Right forelimb (tissue), 1 donor: ENCODE results near the gene SLC39A6.
"Not testable (repeated sequence)": the region's sequence is repeated elsewhere in the genome, so short reads cannot be mapped to it uniquely, and the experiment has no call there.

Source experiments
- DNase-seq: peaks from one replicate; pipeline ENCODE4 v3.0.0-alpha.2; 2018

SLC39A6 gene, protein sequence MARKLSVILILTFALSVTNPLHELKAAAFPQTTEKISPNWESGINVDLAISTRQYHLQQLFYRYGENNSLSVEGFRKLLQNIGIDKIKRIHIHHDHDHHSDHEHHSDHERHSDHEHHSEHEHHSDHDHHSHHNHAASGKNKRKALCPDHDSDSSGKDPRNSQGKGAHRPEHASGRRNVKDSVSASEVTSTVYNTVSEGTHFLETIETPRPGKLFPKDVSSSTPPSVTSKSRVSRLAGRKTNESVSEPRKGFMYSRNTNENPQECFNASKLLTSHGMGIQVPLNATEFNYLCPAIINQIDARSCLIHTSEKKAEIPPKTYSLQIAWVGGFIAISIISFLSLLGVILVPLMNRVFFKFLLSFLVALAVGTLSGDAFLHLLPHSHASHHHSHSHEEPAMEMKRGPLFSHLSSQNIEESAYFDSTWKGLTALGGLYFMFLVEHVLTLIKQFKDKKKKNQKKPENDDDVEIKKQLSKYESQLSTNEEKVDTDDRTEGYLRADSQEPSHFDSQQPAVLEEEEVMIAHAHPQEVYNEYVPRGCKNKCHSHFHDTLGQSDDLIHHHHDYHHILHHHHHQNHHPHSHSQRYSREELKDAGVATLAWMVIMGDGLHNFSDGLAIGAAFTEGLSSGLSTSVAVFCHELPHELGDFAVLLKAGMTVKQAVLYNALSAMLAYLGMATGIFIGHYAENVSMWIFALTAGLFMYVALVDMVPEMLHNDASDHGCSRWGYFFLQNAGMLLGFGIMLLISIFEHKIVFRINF

DNA sequence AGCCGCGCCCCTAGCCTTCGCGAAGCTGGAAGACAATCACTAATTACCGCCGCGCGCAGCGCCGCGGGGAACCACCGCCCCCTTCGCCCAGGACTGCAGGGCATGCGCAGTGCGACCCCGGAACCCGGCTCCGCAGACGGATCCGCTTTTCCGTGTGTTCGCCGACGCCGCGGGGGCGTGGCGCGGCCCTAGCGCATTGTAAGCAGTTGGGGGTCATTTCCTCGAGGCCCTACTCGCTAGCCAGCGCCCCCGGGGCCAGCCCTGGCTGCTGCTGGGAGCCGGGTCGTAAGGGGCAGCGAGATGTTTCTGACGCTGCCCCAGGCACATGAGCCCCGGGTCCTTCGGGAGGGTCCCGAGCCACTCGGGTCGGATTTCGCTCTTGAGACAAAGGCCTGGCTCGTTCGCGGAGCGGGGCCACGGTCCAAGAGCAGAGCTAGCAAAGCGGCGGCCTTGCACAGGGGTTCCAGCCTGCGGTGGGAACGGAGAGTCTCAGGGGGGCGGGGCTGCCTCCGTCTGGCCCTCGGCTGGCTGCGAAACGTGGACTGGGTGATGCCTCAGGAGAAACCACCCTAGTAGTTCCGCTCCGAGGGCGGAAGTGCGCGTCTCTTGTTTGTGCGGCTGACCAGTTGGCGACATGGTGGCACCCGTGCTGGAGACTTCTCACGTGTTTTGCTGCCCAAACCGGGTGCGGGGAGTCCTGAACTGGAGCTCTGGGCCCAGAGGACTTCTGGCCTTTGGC lies at the start of gene SLC39A6, which contains the start of gene ELP2:
Gene SLC39A6, minus strand, starts transcription at position 41 of the 739 bp plus-strand sequence. CDS start 2,333 bp downstream, outside the sequence.
Gene ELP2, plus strand, starts transcription at position 600 of the 739 bp plus-strand sequence. Its CDS starts 35 bp downstream, at position 635.
- DNase-seq, result peak; percentile 97

DNA sequence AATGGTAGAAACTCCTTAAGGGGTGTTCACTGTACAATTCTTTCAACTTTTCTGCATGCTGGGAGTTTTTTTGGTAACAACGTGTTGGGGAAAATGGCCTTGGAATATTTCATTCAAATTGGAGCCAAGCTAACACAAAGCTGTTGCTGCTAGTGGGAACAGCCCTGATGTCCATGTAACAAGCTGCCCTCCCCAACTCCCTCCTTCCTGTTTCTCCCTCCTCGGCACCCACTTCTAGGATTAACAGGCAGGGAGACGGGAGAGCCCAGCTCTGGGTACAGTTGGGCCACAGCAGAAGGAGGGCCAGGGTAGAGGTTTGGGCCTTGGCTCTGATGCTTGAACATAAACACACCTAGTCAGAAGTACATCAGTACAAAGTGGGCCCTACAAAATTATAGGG lies 48.8 kb upstream of the SLC39A6 start:
- DNase-seq, result no peak

DNA sequence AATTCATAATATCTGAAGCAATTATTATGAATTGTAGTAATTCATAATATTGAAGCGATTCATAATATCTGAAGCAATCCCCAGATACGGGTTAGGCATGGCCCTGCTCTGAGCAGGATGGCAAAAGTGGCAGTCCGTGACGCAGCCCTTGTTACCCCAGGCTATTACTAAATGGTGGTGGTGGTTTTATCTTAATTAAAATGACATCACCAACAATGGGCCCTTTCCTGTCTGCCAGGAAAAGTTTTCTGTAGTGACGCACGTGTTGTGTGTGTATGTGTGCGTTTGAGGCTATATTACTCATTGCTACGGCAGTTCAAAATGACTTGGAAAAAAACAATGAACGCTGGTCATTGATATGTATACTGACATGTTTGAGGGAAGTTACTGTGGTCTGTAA lies 47.6 kb upstream of the SLC39A6 start:
- DNase-seq, result no peak

DNA sequence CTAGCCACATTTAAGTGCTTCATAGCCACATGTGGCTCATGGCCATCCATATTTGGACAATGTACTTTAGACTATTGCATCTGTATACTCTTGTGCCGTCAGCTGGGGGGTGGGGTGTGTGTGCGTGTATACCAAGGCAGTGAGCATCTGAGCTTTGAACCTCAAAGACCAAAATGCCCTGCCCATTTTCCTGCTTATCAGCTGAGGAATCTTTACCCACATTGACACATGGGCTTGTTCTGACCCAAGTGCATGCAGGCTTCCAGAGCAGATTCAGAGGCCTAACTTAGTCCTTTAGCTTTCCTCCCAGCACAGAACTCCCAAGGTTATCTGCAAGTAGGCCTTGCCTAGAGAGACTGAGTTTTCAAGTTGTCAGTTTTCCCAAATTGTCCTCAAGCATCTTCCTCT lies 47.0 kb upstream of the SLC39A6 start:
- no peak for DNase-seq

DNA sequence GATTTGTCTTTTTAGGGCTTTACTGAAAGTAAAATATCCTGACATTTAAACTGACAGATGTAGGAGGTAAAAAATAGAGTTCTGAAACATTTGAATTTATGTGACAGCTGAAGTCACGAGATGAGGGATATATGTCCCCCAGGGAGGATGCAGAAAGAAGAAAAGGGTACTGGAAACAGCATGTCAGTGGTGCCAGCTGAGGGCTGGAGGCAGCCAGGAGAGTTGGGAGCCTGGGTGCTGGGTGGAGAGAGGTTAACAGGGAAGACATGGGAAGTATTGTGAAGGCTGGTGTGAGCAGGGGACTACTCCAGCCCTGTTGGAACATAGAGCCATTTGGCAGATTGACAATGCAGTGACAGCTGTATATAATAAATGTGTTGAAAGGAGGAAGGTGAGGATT lies 46.3 kb upstream of the SLC39A6 start:
- no peak for DNase-seq

DNA sequence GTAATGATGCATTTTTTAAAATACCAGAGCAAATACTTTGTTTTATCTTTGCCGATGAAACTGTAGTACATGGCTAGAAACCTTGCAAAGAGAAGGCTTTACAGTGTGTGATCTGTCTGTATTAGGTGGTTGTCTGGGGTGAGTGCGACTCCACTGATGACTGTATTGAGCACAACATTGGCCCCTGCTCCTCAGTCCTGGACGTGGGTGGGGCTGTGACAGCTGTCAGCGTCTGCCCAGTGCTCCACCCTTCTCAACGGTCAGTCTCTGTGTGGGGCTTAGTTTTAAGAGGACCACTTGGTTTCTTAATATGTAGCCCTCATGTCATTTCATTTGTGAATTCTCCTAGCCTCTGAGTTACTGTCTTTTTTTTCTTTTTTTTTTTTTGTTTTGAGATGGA lies 40.8 kb upstream of the SLC39A6 start:
- DNase-seq, result no peak

DNA sequence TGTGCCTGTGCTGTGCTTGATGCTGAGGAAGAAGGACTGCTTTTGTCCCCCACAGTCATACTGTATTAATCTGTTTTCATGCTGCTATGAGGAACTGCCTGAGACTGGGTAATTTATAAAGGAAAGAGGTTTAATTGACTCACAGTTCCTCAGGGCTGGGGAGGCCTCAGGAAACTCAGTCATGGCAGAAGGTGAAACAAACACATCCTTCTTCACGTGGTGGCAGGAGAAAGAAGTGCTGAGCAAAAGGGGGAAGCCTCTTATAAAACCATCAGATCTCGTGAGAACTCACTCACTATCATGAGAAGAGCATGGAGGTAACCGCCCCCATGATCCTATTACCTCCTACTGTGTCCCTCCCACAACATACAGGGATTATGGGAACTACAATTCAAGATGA lies 39.2 kb upstream of the SLC39A6 start:
- DNase-seq, result not testable (repeated sequence)

DNA sequence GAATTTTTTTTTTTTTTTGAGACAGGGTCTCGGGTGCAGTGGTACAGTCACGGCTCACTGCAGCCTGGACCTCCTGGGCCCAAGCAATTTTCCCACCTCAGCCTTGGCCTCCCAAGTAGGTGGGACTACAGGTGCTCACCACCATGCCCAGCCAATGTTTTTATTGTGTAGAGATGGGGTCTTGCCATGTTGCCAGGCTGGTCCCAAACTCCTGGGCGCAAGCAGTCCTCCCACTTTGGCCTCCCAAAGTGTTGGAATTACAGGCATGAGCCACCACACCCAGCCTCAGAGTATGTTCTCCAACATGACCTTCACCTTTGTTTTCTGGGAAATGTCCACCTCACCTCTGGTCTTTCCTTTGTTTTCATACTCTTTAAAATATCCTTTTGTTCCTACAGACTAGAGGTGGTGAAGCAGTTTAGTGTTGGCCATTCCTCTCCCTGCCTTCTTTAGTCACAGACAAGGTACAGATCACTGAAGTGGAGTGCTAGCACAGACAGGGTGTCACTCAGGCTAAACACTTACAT lies 38.6 kb upstream of the SLC39A6 start:
- no peak for DNase-seq

DNA sequence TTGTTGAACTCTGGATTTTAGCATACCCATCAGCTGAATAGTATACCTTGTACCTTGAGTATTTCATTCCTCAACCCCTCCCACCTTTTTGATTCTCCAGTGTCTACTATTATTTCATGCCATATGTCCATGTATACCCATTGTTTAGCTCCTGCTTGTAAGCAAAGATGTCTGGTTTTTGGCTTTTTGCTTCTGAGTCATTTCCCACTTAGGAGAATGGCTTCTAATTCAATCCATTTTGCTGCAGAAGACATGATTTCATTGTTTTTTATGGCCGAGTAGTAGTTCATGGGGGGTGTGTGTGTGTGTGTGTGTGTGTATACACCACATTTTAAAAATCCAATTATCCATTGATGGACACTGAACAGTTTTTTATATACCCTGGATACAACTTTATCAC lies 33.8 kb upstream of the SLC39A6 start:
- DNase-seq, result no peak

DNA sequence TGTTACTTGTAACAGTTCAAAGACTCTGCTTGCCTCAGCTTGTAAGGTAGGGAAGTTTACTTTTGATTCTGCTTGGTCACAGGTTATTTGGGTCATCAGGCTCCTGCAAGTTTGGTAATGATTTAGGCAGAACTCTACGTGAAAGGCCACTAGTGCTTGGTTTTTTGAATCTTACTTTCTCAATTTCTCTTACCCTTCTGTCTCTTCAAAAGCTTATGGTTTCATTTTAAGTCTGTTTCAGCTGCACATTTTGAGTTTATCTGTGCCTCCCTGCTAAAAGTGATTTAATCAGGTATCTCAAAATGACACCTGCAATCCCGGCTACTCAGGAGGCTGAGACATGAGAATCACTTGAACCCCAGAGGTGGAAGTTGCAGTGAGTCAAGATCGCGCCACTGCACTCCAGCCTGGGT lies 31.8 kb upstream of the SLC39A6 start:
- DNase-seq, result no peak

DNA sequence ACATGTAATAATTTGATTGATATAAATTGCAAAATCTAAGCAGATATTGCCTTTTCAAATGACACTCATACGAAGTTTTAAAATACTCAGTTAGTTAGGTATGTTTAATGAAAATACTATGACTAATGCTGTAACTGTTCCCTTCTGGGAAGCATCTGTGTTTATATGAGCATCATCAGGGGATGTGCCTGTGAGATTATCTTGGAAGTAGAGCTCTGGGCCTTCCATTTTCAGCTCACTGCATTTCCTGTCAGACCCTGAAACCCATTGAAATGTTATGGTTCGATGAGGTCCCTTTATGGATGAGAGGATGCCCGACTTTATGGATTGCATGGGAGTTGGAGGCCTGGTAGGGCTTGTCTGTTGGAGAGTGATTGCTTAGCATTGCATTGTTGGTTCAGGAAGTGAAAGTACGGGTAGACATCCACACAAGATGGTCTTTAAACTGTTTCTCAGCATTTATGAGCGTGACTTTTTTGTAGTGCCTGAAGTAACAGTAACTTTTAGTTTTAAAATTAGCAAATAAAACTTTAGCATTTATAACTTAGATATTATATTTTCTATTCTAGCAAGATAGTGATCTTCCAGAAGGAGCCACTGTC lies 29.2 kb upstream of the SLC39A6 start:
- no peak for DNase-seq

DNA sequence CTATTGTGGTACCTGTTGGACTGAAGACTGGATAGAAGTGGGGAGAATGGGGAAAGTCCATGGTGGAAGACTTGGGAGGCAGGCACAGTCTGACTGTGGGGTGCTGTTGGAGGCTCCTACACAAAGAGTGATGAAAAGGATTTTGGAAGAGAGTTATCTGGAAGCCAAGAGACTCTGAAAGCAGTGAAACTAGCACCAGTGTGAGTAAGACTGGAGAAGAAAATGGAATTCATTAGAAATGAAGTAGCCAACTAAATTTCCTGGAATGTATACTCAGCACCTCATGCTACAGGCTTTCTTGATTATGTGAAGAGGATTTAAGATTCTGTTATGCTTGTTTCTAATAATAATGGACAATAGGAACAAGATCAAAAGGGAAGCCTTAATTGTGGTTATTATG lies 28.3 kb upstream of the SLC39A6 start:
- no peak for DNase-seq

DNA sequence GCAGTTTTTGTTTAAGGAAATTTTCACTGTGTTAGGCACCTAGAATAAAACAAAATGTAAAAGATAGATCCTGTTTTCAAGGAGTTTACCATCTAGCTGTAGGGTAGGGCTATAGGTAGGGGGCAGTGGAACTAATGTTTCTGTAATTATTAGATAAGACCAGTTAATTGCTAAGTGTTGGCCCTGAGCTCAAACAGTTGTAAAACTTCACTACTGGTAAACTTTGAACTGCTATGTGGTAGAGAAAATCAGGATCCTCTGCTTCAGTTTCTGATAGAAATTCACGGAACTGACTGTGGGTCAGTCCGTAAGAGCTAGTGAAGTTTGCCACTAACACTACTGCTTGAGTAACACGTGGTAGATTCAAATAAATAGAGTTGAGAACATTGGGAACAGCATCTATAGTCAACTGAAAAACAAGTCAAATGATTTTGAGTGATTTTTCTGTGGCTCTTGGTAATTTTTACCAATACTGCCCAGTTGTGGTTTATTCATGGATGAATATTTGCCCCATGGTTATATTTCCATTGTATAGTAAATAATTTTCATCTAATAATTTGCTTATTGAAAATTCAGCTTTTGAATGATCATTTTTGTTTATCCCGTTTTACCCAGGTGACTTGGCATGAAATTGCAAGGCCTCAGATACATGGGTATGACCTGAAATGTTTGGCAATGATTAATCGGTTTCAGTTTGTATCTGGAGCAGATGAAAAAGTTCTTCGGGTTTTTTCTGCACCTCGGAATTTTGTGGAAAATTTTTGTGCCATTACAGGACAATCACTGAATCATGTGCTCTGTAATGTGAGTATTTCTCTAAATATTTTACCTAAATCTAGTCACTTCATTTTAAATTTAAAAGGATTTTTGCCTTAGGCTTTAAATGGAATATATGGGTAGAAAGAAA lies 27.0 kb upstream of the SLC39A6 start:
- DNase-seq, result no peak

DNA sequence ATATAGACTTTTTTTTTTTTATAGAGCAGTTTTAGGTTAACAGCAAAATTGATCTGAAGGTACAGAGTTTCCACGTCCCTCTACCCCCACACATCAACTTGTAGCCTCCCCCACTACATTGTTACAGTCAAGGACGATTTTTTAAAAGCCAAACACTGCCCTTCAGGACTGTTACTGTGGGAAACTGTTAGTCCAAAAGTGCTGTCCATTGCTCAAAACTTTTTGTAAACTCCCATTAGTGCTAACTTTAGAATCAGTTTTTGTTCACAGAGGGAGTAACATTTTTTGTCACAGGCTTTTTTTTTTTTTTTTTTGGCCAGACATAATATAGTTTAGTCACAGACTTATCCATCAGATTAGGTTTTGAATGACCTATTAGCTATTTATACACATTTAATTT lies 24.6 kb upstream of the SLC39A6 start:
- no peak for DNase-seq

DNA sequence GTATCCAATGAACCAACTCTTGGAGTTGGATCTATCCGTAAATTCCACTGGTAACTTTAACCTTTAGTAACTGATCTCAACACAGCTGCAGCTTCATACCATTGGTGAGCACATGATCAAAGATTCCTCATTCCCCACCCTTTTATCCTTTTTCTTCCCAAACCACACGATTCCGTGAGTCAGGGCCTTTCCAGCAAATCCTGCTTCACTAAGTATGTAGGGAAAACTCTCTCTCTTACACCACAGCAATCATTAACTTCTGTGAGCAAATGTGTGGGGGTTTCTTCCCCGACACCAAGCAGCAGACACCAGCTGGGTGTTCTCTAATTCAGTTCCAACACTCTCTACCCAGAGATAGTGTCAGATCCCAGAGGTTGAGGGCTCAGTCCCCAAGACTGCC lies 24.1 kb upstream of the SLC39A6 start:
- no peak for DNase-seq

DNA sequence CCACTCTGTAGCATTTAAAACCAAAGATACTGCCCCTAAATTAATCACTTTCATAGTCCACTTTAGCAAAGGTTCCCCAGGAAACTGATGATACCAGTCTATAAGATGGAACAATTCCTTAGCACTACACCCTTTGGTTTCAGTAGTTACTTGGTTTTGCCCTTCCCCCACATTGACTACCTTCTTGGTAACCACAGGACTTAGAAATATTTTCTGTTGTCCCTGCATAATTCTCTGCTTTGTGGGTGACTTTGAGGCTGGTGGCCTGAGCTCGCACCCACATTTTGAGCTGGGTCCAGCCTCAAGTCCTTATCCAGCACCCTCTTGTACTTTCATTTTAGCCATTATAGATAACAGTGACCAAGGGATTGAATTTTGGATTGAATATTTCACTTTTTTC lies 23.6 kb upstream of the SLC39A6 start:
- no peak for DNase-seq

DNA sequence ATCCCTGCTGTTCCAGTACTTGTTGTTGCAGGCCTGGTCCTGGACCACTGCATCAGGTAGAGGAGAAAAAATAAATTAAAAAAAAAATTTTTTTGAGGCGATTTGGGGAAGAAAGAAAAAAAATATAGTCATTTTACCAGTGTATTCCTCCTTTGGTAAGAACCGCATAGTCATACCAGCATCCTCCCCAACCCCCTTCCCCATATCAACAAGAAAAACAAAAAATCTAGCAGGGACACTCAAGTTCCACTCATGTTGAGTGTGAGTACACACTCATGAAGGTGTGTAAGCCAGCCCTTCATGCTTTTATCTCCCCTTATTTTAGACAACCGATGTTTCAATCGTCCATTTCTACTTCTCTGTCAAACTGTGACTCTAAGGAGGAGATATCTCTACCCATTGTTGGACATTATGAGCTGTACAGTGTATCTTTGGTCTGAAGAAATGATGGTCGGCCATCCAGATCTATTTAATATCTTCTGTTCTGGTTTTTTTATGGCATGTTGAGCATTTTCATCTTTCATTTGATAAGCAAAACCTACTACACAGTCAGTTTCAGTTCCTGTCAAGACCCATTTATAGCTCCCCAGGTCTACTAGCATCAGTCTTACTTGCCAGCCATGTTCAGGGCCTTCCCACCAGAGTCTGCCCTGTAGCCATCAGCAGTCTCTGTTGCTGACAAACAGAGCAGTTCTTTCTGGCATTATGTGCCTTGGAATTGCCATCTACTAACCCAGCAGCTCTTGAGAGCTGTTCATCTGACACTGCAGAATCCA lies 20.6 kb upstream of the SLC39A6 start:
- DNase-seq, result no peak

DNA sequence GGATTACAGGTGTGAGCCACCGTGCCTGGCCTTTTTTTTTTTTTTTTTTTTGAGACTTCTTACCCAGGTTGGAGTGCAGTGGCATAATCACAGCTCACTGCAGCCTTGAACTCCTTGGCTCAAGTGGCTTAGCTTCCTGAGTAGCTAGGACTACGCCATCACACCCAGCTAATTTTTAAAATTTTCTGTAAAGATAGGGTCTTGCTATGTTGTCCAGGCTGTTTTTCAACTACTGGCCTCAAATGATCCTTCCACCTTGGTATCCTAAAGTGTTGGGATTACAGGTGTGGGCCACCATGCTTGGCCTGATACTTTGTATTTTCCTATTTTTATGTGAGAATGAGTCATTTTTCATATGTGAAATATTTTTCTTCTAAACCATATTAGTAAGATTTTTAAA lies 14.3 kb upstream of the SLC39A6 start:
- DNase-seq, result no peak

DNA sequence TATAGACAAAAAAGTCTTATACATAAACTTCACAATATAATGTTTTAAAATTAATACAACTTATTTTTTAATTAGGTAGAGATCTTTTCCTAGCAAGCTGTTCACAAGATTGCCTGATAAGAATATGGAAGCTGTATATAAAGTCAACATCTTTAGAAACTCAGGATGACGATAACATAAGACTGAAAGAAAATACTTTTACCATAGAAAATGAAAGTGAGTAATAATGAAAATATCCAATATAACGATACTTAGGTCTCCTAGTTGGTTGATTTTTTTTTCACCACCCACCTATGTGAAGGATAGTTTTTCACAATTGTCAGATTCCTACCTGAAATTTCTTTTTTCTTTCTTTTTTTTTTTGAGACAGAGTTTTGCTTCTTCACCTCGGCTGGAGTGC lies 13.6 kb upstream of the SLC39A6 start:
- DNase-seq, result no peak

DNA sequence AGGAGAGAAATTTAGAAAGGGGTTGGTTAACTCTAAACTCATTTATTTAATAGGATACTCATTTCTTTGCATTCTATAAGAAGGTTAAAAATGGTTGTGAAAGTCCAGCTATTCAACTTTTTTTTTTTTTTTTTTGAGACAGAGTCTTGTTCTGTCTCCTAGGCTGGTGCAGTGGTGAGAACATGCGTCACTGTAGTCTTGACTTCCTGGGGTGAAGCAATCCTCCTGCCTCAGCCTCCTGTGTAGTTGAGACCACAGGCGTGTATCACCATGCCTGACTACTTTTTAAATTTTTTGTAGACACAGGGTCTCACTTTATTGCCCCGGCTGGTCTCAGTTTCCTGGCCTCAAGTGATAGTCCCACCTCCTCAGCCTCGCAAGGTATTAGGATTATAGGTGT lies 12.4 kb upstream of the SLC39A6 start:
- DNase-seq, result no peak

DNA sequence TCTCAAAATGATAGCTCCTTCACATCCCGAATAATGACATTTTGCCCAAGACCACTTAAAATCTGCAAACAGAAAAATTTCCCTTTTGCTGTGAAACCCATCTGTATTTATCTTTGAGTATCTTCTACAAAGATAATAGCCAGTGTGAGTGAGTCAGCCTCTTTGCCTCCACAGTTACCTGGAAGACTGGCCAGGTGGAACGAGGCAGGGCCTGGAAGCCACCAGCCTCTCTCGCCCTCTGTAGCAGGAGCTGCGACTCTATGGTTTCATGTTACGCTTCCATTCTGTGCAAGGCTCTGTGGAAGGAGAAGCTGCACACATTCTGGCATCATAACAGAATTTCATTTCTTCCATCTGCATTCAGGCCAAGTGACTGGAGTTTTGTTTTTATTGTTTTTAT lies 10.1 kb upstream of the SLC39A6 start:
- no peak for DNase-seq
